Immature natural killer cell (primary cell): ENCODE data around the gene STEAP2. TPM values are rescaled to one million over a fixed set of nuclear protein-coding genes. Genes with fewer than 3 reads are reported as not detected.

Source experiments
- DNase-seq, 3 donors: peaks; one replicate each; pipeline ENCODE4 v3.0.0; 2022; ENCODE audit warnings: mixed read lengths in 1 of 3
- H3K27ac Mint-ChIP-seq, 6 donors: one replicate each; pipeline ENCODE4 v1.8.0; 2020; ENCODE audit warnings: mixed read lengths in 6 of 6, mild to moderate bottlenecking in 5 of 6, inconsistent platforms in 4 of 6, moderate library complexity in 3 of 6
- H3K27me3 Mint-ChIP-seq, 3 donors: one replicate each; pipeline ENCODE4 v1.8.0; 2020 to 2021; ENCODE audit warnings: low read depth in 3 of 3, mild to moderate bottlenecking in 3 of 3, mixed read lengths in 3 of 3, moderate library complexity in 3 of 3, inconsistent platforms in 1 of 3
- H3K36me3 Mint-ChIP-seq, 3 donors: one replicate each; pipeline ENCODE4 v1.8.0; 2020; ENCODE audit warnings: mixed read lengths in 3 of 3, inconsistent platforms in 2 of 3, mild to moderate bottlenecking in 2 of 3
- H3K4me1 Mint-ChIP-seq, 2 donors: one replicate each; pipeline ENCODE4 v1.8.0; 2020; ENCODE audit warnings: inconsistent platforms in 2 of 2, mild to moderate bottlenecking in 2 of 2, mixed read lengths in 2 of 2, moderate library complexity in 1 of 2
- H3K4me3 Mint-ChIP-seq, 5 donors: one replicate each; pipeline ENCODE4 v1.8.0; 2020; ENCODE audit warnings: mild to moderate bottlenecking in 5 of 5, mixed read lengths in 5 of 5, inconsistent platforms in 3 of 5, moderate library complexity in 3 of 5
- H3K9me3 Mint-ChIP-seq, 6 donors: one replicate each; pipeline ENCODE4 v1.8.0; 2020; ENCODE audit warnings: mild to moderate bottlenecking in 6 of 6, mixed read lengths in 6 of 6, inconsistent platforms in 4 of 6, moderate library complexity in 3 of 6
- polyA plus RNA-seq, 3 donors: library from polyadenylated mRNA; unstranded; fragments of 300-500 nt; fragmentation: Illumina TruSeq; gene quantifications; one replicate each; pipeline ENCODE4 v1.2.3, GENCODE V29; 2021

The STEAP2 gene
- polyA plus RNA-seq, 3 donors from 2014 or later = not detected

- no peak overlapping the region for H3K27ac Mint-ChIP-seq
- H3K27me3 Mint-ChIP-seq = peaks cover 1 to 13% (median 9%) of the 10 kb centered on the region in 3 donors
- H3K4me1 Mint-ChIP-seq = no peaks in the 10 kb centered on the region
- H3K36me3 Mint-ChIP-seq = no peaks in the 10 kb centered on the region
- no peak for DNase-seq
- no peak overlapping the region for H3K4me3 Mint-ChIP-seq
- peaks cover 0 to 2% (median 0%) of the 10 kb centered on the region in 6 donors for H3K9me3 Mint-ChIP-seq
Observed at GRCh38 chr7:90210475-90210874, 1.1 kb upstream of the STEAP2 start.

GRCh38 chr7:90210981-90211380 lies 559 bp upstream of the STEAP2 start:
- Mint-ChIP-seq H3K27me3 (peaks cover 1 to 13% (median 7%) of the 10 kb centered on the region in 3 donors), H3K36me3 (no peaks in the 10 kb centered on the region), H3K4me3 (peak overlapping the region in 2 of 5 donors; percentile 23 to 47), H3K9me3 (peaks cover 0 to 2% (median 0%) of the 10 kb centered on the region in 6 donors), H3K4me1 (no peaks in the 10 kb centered on the region), H3K27ac (no peak overlapping the region)
- DNase-seq = no peak

GRCh38 chr7:90212149-90212495 lies 582 bp downstream of the STEAP2 start:
- no peaks in the 10 kb centered on the region for H3K4me1 Mint-ChIP-seq
- H3K4me3 Mint-ChIP-seq = no peak overlapping the region
- no peak for DNase-seq
- peaks cover 0 to 2% (median 0%) of the 10 kb centered on the region in 6 donors for H3K9me3 Mint-ChIP-seq
- no peaks in the 10 kb centered on the region for H3K36me3 Mint-ChIP-seq
- H3K27ac Mint-ChIP-seq = no peak overlapping the region
- H3K27me3 Mint-ChIP-seq = peaks cover 1 to 13% (median 9%) of the 10 kb centered on the region in 3 donors

- H3K27me3 Mint-ChIP-seq = peaks cover 3 to 11% (median 9%) of the 10 kb centered on the region in 3 donors
- DNase-seq = no peak
- no peaks in the 10 kb centered on the region for H3K36me3 Mint-ChIP-seq
- no peaks in the 10 kb centered on the region for H3K9me3 Mint-ChIP-seq
- no peak overlapping the region for H3K4me3 Mint-ChIP-seq
- no peak overlapping the region for H3K27ac Mint-ChIP-seq
- H3K4me1 Mint-ChIP-seq = no peaks in the 10 kb centered on the region
Observed at GRCh38 chr7:90213521-90213920, 2.0 kb downstream of the STEAP2 start.

GRCh38 chr7:90216080-90216674 lies 4.6 kb downstream of the STEAP2 start:
- no peaks in the 10 kb centered on the region for H3K4me1 Mint-ChIP-seq
- H3K36me3 Mint-ChIP-seq = no peaks in the 10 kb centered on the region
- H3K27me3 Mint-ChIP-seq = peaks cover 6 to 12% (median 6%) of the 10 kb centered on the region in 3 donors
- DNase-seq = no peak
- no peaks in the 10 kb centered on the region for H3K9me3 Mint-ChIP-seq
- no peak overlapping the region for H3K27ac Mint-ChIP-seq
- H3K4me3 Mint-ChIP-seq = no peak overlapping the region

- no peak overlapping the region for H3K4me3 Mint-ChIP-seq
- no peak overlapping the region for H3K27ac Mint-ChIP-seq
- no peaks in the 10 kb centered on the region for H3K36me3 Mint-ChIP-seq
- DNase-seq = no peak
- no peaks in the 10 kb centered on the region for H3K9me3 Mint-ChIP-seq
- peaks cover 5 to 12% (median 6%) of the 10 kb centered on the region in 3 donors for H3K27me3 Mint-ChIP-seq
- H3K4me1 Mint-ChIP-seq = no peaks in the 10 kb centered on the region
Observed at GRCh38 chr7:90216771-90217170, 5.2 kb downstream of the STEAP2 start.

GRCh38 chr7:90222390-90222789 lies 10.8 kb downstream of the STEAP2 start:
- Mint-ChIP-seq H3K27me3 (peaks cover 5 to 11% (median 8%) of the 10 kb centered on the region in 3 donors), H3K27ac (no peak overlapping the region), H3K4me3 (no peak overlapping the region), H3K4me1 (no peaks in the 10 kb centered on the region), H3K36me3 (no peaks in the 10 kb centered on the region), H3K9me3 (no peaks in the 10 kb centered on the region)
- no peak for DNase-seq

- Mint-ChIP-seq H3K9me3 (no peaks in the 10 kb centered on the region), H3K27me3 (peaks cover 5 to 11% (median 8%) of the 10 kb centered on the region in 3 donors), H3K27ac (no peak overlapping the region), H3K36me3 (no peaks in the 10 kb centered on the region), H3K4me1 (no peaks in the 10 kb centered on the region), H3K4me3 (no peak overlapping the region)
- no peak for DNase-seq
Observed at GRCh38 chr7:90222811-90223725, 11.5 kb downstream of the STEAP2 start.

DNA sequence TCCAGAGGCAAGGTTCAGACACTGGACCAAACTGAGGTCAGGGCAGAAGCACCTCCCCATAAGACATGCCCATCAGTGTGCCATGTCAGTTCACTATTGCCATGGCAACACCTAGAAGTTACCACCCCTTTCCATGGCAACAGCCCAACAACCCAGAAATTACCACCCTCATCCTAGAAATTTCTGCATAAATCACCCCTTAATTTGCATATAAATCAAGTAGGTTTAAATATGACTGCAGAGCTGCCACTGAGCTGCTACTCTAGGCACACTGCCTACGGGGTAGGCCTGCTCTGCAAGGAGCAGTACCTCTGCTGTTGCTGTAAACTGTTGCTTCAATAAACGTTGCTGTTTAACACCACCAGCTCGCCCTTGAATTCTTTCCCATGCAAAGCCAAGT lies 12.7 kb downstream of the STEAP2 start:
- H3K9me3 Mint-ChIP-seq = no peaks in the 10 kb centered on the region
- no peak overlapping the region for H3K4me3 Mint-ChIP-seq
- no peaks in the 10 kb centered on the region for H3K36me3 Mint-ChIP-seq
- H3K27ac Mint-ChIP-seq = no peak overlapping the region
- no peaks in the 10 kb centered on the region for H3K4me1 Mint-ChIP-seq
- no peak for DNase-seq
- H3K27me3 Mint-ChIP-seq = peaks cover 5 to 13% (median 5%) of the 10 kb centered on the region in 3 donors

GRCh38 chr7:90225181-90225580 lies 13.6 kb downstream of the STEAP2 start:
- Mint-ChIP-seq H3K4me3 (no peak overlapping the region), H3K9me3 (no peaks in the 10 kb centered on the region), H3K4me1 (no peaks in the 10 kb centered on the region), H3K27me3 (peaks cover 3 to 8% (median 3%) of the 10 kb centered on the region in 3 donors), H3K36me3 (no peaks in the 10 kb centered on the region), H3K27ac (no peak overlapping the region)
- no peak for DNase-seq

GRCh38 chr7:90225601-90226000 lies 14.1 kb downstream of the STEAP2 start:
- H3K4me3 Mint-ChIP-seq = no peak overlapping the region
- H3K4me1 Mint-ChIP-seq = no peaks in the 10 kb centered on the region
- no peaks in the 10 kb centered on the region for H3K9me3 Mint-ChIP-seq

GRCh38 chr7:90227259-90227658 lies 15.7 kb downstream of the STEAP2 start:
- Mint-ChIP-seq H3K27ac (no peak overlapping the region), H3K4me1 (no peaks in the 10 kb centered on the region), H3K4me3 (no peak overlapping the region), H3K9me3 (no peaks in the 10 kb centered on the region), H3K36me3 (no peaks in the 10 kb centered on the region), H3K27me3 (peaks cover 0 to 5% (median under 1%) of the 10 kb centered on the region in 3 donors)
- DNase-seq = no peak

More at GRCh38 chr7:90225601-90226000, 14.1 kb downstream of the STEAP2 start:
- DNase-seq = no peak
- peaks cover 1 to 7% (median 3%) of the 10 kb centered on the region in 3 donors for H3K27me3 Mint-ChIP-seq
- H3K36me3 Mint-ChIP-seq = no peaks in the 10 kb centered on the region
- H3K27ac Mint-ChIP-seq = no peak overlapping the region

- DNase-seq = no peak
- Mint-ChIP-seq H3K4me3 (no peak overlapping the region), H3K27me3 (peaks cover 0 to 5% (median 0%) of the 10 kb centered on the region in 3 donors), H3K27ac (no peak overlapping the region), H3K36me3 (no peaks in the 10 kb centered on the region), H3K9me3 (peaks cover 0 to 2% (median 0%) of the 10 kb centered on the region in 6 donors), H3K4me1 (no peaks in the 10 kb centered on the region)
Observed at GRCh38 chr7:90229682-90230081, 18.1 kb downstream of the STEAP2 start.

DNA sequence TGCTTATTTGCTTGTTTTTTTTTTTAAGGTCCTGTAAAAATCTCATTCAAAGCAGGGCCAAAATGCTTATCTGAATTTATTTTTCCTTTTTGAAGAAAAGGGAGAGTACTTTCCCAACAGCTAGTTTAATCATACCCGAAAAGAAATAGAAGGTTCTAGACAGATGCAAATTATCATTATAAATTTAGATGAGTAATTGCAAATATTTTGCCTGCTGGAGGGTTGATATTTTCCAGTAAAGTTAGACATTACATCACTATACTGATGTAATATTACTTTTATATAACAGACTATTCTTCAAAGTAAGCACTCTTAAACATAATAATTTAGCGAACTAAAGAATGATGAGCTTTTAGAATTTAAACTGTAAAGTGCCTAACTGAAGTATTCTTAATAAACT lies 19.3 kb downstream of the STEAP2 start:
- no peak for DNase-seq
- Mint-ChIP-seq H3K9me3 (peaks cover 0 to 4% (median 0%) of the 10 kb centered on the region in 6 donors), H3K4me3 (no peak overlapping the region), H3K27me3 (peaks cover 0 to 5% (median 0%) of the 10 kb centered on the region in 3 donors), H3K4me1 (no peaks in the 10 kb centered on the region), H3K27ac (no peak overlapping the region), H3K36me3 (no peaks in the 10 kb centered on the region)
